ENCODE measurements around the gene ZSCAN32.

Gene ZSCAN32

GRCh38 chr16:3363793-3364192 lies 37.0 kb downstream of the ZSCAN32 start:
- in situ Hi-C loops (cut with MboI; ENCODE audit: low pct_unique_long_range_greater_than_20kb, low sequenced_read_pairs), result no loop called here
- DNase-seq, result no peak

GRCh38 chr16:3362931-3363330 lies 37.9 kb downstream of the ZSCAN32 start:
- in situ Hi-C loops (cut with MboI; ENCODE audit: low pct_unique_long_range_greater_than_20kb, low sequenced_read_pairs), result no loop called here
- DNase-seq, result no peak

GRCh38 chr16:3358871-3359270 lies 41.9 kb downstream of the ZSCAN32 start:
- no peak for DNase-seq

GRCh38 chr16:3356118-3356517 lies 44.7 kb downstream of the ZSCAN32 start:
- in situ Hi-C loops (cut with MboI; ENCODE audit: low pct_unique_long_range_greater_than_20kb, low sequenced_read_pairs), result no loop called here
- no peak for DNase-seq

More at GRCh38 chr16:3358871-3359270, 41.9 kb downstream of the ZSCAN32 start:
- in situ Hi-C loops (cut with MboI; ENCODE audit: low pct_unique_long_range_greater_than_20kb, low sequenced_read_pairs), result no loop called here

- DNase-seq, result no peak
- in situ Hi-C loops (cut with MboI; ENCODE audit: low pct_unique_long_range_greater_than_20kb, low sequenced_read_pairs), result no loop called here
These were observed 45.2 kb downstream of the ZSCAN32 start, which contains the start of gene OR2C1 for GRCh38 chr16:3355589-3355988. TSS of gene OR2C1 (plus strand) at chr16:3355889. CDS start at chr16:3355941, 52 bp downstream.

DNA sequence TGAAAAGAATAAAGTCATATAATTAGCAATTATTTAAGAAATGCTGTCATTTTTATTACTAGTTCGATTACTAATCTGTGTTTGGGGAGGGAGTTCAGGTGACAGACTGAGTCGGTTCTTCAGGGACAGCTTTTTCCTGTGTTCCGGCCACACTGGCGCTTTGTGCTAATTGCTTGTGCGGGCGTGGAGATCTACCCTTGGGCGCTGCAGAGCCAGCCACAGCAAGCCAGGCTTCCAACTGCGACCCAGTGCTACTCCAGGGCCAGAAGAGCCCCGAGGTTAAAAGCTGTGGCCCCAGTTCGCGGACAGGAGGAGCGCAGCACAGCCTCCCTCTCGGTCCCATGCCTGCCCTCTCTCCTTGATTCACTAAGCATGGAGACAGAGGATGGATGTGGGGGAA lies 51.6 kb downstream of the ZSCAN32 start:
- no peak for DNase-seq
- in situ Hi-C loops (cut with MboI; ENCODE audit: low pct_unique_long_range_greater_than_20kb, low sequenced_read_pairs), result no loop called here

DNA sequence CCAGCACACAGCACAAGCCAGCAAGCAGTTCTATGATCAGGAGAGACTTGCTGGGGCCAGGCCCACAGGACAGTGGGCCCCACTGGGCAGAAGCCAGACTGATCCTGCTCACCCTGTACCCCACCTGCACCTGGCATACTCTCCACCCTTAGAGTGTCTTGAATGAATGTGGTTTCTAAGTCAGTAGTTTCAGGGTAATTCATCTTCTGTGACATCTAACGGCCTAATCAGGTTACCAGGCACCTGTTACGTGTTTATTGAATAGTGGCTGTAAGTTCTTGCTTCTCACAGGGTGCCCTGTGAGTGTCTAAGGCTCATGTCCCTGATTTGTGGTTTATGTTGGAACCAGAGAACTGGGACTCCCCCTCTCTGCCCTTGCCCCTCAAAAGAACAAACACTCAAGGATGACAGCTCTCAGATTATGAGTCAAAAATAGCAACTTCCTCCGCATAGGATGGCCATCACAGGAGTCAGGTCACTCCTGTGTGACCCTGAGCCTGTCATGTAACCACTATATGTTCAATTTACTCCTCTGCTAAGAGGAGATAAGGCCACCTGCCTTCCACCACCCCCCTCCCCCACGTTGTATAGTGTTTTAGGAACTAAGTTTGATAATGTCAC lies 52.1 kb downstream of the ZSCAN32 start:
- in situ Hi-C loops (cut with MboI; ENCODE audit: low pct_unique_long_range_greater_than_20kb, low sequenced_read_pairs), result no loop called here
- DNase-seq, result peak; percentile 66

GRCh38 chr16:3347586-3347985 lies 53.2 kb downstream of the ZSCAN32 start:
- in situ Hi-C loops (cut with MboI; ENCODE audit: low pct_unique_long_range_greater_than_20kb, low sequenced_read_pairs), result no loop called here
- DNase-seq, result no peak

GRCh38 chr16:3346041-3346440 lies 54.8 kb downstream of the ZSCAN32 start:
- DNase-seq, result no peak
- in situ Hi-C loops (cut with MboI; ENCODE audit: low pct_unique_long_range_greater_than_20kb, low sequenced_read_pairs), result no loop called here
